Skin epidermis (tissue), 12 donors: Measurements from ENCODE around the gene ZNF83.
"Not testable (repeated sequence)": the region's sequence is repeated elsewhere in the genome, so short reads cannot be mapped to it uniquely, and the experiment has no call there.

ENCODE experiments used
- H3K27ac ChIP-seq, 21 experiments: fragments of 200-600 bp; sonication (generic) in 11 of 21; one replicate each; pipeline ENCODE4 v1.5.0; 2020; ENCODE audit warnings: mild to moderate bottlenecking in 3 of 21, inconsistent platforms in 2 of 21, moderate library complexity in 2 of 21
- H3K4me3 ChIP-seq, 7 experiments: fragments of 200-600 bp; sonication (generic) in 2 of 7; one replicate each; pipeline ENCODE4 v1.5.0; 2020; ENCODE audit warnings: inconsistent platforms in 2 of 7, mild to moderate bottlenecking in 2 of 7, moderate library complexity in 1 of 7

ZNF83 gene

DNA sequence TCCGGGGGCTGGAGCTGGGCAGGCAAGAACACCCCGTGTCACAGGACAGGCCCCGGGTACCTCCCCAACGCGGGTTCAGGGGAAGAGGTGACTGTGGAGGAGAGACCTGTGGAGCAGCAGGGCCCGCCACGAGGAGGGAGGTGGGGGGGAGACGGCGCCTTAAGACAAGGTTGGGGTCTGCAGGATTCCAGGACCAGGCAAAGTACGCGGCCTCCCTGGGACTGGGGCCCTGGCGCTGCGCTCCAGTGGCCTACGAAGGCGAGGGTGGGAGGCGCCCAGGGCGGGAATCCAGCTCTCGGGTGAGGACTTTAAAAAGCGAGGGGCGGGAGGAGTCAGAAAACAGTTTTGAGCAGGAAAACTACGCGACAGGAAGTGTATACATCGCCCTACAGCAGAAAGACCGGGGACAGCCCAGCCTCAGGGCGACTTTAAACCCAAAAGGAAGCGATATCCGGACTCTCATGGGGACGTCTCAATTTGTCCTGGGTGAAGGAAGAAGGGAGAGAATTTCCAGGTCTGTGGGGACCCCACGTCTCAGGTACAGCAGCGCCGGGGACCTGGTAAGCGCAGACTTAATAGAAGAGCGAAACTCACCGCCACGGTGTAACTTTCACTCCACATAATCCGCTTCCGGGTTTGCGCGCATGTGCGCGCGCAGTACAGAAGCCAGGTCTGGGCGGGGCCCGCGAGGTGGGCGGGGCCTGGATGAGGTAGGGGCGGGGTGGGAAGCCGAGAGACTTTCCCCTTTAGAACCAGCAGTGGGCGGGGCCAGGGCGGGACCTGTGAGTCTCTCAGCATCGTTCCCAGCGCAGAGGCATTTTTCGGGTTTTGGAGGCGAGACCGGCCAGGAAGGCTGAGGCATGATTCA lies at the start of gene ZNF83:
ZNF83 (minus strand) TSS at position 638 of the 868 bp plus-strand sequence.
- Histone ChIP-seq H3K27ac (peak within 1 kb of the TSS; percentile 73 to 96 (median 88)), H3K4me3 (peak within 1 kb of the TSS; percentile 56 to 77 (median 62))

DNA sequence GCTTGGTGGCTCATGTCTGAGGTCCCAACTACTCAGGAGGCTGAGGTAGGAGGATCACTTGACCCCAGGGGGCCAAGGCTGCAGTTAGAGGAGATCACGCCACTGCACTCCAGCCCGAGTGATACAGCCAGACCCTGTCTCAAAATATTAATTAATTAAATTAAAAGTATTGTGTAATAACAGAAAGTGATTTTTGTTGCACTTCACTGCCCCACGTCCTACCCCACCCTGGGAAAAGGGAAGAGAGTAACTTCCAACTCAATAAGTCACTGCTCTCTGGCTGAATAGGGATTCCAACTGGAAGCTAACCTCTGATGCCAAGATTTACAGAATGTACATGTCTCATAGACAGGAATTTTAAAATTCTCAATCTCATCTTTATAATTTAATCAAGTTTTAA lies 49.5 kb upstream of the ZNF83 start:
- no peak overlapping the region for H3K27ac ChIP-seq
- H3K4me3 ChIP-seq: no peak overlapping the region

DNA sequence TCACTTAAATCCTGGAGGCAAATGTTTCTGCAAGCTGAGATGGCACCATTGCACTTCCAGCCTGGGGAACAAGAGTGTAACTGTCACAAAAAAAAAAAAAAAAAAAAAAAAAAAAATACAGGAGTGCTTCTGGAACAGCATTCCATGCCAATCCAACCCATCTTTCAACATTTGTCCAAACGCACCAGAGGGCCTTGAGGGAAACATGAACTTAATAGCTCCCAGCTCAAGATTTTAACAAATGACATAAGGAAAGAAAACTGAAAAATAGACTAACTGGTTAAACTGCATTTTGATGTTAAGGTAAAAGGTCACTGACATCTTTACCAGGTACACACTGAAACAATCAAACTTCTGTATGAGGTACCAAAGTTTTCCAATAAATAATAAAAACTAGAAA lies 47.7 kb upstream of the ZNF83 start:
- Histone ChIP-seq H3K27ac (peak overlapping the region in 1 of 21 experiments; percentile 17), H3K4me3 (no peak overlapping the region)

DNA sequence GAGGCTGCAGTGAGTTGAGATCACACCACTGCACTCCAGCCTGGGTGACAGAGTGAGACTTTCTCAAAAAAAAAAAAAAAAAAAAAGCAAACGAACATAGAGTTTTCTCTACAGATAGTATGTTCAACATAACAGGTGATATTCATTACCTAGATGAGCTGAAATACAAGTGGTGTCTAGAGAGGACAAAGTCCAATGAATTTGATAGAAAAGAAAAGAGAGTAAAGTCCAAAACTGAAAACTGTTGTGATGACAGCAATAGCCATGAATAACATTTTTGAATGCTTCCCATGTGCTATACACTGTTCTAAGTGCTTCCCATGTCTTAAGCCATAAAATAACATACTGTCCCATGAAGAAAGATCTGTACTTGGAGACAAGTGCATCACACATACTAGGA lies 43.1 kb upstream of the ZNF83 start:
- not testable (repeated sequence) for H3K27ac ChIP-seq, H3K4me3 ChIP-seq

DNA sequence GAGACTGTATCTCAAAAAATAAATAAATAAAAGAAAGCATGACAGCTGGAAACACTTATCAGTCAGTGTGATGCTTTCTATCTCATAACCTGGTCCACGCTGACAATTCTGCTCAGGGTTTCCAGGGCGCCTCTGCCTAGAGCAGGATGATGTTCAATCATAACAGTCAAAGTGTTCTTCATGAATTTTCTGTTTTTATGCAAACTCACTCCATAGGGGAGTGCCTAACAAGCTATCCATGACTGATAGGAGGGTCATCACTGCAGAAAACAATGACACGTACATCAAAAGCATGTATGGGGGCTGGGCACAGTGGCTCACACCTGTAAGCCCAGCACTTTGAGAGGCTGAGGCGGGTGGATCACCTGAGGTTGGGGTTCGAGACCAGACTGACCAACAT lies 41.4 kb upstream of the ZNF83 start:
- no peak overlapping the region for H3K4me3 ChIP-seq
- H3K27ac ChIP-seq: no peak overlapping the region

DNA sequence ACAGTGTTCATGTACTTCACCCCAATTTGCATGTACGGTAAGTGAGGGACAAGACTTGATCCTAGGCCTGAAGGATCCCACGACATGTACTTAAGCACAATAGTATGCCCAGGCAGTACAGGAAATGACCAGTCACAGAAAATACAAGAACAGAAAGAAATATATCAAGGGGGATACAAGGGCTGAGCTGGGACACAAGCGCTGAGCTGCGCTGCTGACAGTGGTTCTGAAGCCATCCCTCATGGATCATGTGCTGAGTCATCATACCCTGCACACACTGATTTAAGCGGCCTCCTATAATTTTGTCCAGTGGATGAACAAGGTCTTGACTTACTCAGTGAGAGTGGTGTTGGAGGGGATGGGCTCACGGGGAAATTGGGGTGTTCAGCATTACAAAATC lies 37.1 kb upstream of the ZNF83 start:
- H3K4me3 ChIP-seq, H3K27ac ChIP-seq: not testable (repeated sequence)

DNA sequence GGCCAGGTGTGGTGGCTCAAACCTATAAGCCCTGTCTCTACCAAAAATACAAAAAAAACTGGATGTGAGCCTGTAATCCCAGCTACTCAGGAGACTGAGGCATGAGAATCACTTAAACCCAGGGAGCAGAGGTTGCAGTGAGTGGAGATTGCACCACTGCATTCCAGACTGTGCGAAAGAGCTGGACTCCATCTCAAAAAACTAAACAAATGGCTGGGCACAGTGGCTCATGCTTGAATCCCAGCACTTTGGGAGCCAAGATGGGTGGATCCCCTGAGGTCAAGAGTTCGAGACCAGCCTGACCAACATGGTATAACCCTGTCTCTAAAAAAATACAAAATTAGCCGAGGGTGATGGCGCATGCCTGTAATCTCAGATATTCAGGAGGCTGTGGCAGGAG lies 34.9 kb upstream of the ZNF83 start:
- Histone ChIP-seq H3K4me3 (no peak overlapping the region), H3K27ac (no peak overlapping the region)

DNA sequence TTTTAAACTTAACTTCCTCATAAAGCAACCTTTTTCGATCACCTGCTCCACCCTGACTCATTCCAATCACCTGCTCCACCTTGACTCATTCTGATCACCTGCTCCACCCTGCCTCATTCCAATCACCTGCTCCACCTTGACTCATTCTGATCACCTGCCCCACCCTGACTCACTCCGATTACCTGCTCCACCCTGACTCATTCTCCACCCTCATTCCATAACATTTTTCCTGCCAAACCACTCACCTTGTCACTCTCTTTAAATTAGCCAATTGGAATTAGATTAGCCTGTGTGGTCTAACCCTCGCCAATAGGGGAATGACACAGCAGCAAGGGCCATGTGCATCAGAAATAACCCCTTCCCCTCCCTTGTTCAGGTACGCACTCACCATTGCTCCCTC lies 31.9 kb upstream of the ZNF83 start:
- no peak overlapping the region for H3K27ac ChIP-seq
- no peak overlapping the region for H3K4me3 ChIP-seq

DNA sequence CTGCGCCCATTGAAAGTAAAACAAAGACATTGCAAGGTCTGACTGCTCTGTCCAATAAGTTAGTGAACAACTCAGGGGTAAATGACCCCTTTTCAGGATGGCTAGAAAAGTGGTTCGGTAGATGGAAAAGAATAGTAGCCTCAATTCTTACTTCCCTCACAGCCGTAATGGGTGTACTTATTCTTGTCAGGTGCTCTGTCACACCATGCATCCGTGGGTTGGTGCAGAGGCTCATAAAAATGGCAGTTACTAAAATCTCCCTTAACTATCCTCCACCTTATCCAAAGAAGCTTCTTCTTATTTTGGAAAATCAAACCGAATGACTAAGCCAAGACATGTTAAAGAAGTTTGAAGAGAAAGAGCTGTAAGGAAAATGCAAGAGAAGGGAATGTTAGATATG lies 31.4 kb upstream of the ZNF83 start:
- H3K4me3 ChIP-seq: no peak overlapping the region
- no peak overlapping the region for H3K27ac ChIP-seq

DNA sequence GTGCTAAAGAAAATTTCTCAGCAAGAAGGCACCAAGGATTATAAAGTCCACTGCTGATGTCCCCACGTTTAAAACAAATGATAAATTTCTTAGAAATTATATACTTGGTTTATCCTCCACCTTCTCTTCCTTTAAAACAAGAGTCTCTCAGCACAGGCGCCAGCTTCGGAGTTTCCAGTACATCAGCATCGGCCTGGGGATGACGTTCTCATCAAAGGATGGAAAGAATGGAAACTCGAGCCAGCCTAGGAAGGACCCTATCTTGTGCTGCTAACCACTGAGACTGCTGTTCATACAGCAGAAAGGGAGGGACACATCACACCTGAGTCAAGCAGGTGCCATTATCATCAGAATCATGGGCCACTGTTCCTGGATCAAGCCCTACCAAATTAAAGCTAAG lies 29.8 kb upstream of the ZNF83 start:
- Histone ChIP-seq H3K27ac (no peak overlapping the region), H3K4me3 (no peak overlapping the region)

DNA sequence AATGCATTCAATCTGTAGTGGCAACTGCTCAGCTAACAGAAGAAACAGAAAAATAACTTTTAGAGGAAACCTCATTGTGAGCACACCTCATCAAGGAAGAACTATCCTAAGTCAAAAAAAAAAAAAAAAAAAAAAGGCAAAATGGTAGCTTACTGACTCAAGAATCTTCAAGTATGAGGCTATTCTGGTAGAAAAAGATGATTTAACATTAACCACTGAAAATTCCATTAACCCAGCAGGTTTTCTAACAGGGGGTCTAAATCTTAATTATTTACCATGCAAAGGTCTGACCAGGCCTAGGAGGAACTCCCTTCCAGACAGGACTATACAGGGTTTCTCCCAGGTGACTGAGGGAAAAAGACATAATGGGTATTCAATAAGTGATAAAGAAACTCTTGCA lies 28.4 kb upstream of the ZNF83 start:
- no peak overlapping the region for H3K27ac ChIP-seq
- no peak overlapping the region for H3K4me3 ChIP-seq

DNA sequence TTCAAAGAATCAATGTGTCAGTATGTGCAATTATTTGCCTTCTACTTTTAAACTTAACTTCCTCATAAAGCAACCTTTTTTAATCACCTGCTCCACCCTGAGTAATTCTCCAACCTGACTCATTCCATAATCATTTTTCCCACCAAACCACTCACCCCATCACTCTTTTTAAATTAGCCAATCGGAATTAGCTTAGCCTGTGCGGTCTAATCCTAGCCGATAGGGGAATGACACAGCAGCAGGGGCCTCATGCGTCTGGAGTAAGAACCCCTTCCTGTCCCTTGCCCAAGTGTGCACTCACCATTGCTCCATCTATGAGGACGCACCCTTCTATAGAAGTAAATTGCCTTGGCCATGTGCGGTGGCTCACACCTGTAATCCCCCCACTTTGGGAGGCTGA lies 27.4 kb upstream of the ZNF83 start:
- Histone ChIP-seq H3K4me3 (no peak overlapping the region), H3K27ac (no peak overlapping the region)

DNA sequence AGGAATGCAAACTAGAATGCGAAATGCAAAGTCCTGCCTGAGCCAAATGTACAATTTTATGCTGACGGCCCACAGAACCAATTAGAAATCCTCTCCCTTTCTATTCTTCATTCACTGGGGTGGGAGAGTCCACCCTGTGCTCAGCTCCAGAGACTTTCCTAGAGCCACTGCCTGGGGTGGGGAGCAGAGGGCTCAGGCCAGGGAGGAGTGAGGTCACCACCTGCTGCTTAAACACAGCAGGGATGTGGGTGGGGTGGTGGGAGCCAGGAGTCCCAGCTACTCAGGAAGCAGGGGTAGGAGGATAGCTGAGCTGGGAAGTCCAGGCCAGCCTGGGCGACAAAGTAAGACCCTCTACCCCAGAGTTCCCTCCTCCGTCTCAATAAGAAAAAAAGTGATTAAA lies 26.9 kb upstream of the ZNF83 start:
- Histone ChIP-seq H3K4me3 (no peak overlapping the region), H3K27ac (no peak overlapping the region)

DNA sequence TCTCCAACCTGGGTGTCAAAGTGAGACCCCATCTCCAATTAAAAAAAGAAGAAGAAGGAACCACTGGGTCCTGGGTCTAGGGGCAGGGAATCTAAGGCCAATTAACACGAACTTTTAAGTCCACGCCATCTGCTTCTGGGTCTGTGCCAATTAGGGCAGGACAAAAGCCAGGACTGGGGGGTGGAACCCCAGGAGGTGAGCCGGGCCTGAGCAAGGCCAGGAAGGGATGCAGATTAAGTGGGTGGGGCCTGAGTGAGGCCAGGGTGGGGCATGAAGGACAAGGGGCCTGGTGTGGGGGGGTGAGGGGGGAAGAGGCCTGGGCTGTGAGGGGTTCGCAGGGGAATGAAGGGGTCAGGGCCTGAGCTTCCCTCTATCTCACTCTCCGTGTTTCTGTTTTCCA lies 26.3 kb upstream of the ZNF83 start:
- Histone ChIP-seq H3K4me3 (no peak overlapping the region), H3K27ac (no peak overlapping the region)

DNA sequence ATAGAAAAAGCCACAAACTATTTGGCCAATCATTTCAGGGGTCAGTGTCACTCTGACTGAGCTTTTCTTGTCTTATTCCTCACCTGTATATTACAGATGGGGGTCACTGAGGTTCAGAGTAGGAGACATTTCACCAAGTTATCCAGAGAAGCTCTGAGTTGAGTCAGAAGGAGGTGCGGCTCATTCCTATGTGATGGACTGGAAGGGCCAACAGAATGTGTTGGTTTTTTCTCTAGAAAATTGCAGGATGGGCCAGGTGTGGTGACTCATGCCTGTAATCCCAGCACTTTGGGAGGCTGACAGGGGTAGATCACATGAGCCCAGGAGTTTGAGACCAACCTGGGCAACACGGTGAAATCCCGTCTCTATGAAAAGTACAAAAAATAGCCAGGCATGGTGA lies 24.5 kb upstream of the ZNF83 start:
- Histone ChIP-seq H3K4me3 (no peak overlapping the region), H3K27ac (no peak overlapping the region)

DNA sequence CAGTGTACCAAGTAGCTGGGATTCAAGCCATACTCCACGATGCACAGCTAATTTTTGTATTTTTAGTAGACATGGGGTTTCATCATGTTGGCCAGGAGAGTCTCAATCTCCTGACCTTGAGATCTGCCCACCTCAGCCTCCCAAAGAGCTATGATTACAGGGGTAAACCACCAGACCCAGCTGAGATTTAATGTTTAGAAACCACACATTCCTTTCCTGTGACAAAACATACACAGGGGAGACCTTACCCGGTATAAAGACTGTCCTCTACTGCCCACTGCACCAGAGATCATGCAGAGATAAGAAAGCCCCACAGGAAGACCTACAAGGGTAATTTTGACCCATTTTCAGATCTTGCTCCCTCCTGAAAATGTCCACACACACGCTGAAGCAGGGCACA lies 22.8 kb upstream of the ZNF83 start:
- H3K4me3 ChIP-seq: no peak overlapping the region
- H3K27ac ChIP-seq: no peak overlapping the region

DNA sequence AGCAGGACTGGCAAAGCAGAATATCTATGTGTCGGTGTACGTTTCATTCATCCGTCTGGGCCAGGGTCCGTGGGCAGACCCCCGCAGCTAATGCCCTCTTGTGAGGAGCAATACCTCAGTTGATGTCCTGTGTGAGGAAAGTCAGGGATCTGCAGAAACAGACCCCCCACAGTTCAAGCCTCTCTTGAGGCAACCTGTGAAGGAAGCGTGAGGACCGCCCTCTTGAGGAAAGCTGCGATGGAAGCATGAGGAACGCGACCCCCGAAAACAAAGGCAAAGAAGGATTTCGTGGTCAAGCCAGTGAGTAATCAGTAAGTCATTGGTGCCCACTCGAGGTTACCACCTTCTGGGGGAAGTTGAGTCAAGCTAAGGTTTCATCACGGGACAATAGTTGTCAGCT lies 20.9 kb upstream of the ZNF83 start:
- H3K4me3 ChIP-seq: no peak overlapping the region

DNA sequence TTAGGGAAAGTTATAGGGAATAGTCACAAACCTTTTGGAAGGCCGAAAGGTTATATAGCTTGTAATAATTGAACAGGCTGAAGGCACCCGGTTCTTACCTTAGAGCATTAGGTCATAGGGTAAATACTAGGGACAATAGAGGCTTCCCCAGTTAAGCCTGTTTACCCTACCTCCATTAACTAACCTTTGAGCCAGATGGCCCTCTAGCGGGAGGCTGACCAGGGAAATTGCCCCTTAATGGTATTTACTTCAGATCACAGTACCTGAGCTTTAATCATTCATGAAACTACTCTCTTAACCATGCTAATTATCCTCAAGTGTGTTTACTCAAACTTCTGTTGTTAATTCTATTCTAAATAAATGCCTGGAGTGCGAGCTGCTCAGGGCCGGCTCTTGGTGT lies 20.4 kb upstream of the ZNF83 start:
- H3K4me3 ChIP-seq: no peak overlapping the region
- no peak overlapping the region for H3K27ac ChIP-seq

More for the DNA sequence above, 20.9 kb upstream of the ZNF83 start:
- no peak overlapping the region for H3K27ac ChIP-seq

DNA sequence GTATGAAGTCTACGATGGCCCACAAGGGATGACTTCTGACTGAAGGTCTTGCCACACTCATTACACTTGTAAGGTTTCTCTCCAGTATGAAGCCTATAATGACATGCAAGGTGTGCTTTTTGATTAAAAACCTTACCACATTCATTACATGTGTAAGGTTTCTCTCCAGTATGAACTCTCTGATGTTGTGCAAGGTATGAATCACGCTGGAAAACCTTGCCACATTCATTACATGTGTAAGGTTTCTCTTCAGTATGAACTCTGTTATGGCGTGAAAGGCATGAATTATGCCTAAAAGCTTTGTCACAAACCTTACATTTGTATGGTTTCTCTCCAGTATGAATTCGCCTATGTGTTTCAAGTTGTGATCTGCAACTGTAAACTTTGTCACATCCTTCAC lies 15.0 kb upstream of the ZNF83 start:
- Histone ChIP-seq H3K4me3 (no peak overlapping the region), H3K27ac (no peak overlapping the region)

DNA sequence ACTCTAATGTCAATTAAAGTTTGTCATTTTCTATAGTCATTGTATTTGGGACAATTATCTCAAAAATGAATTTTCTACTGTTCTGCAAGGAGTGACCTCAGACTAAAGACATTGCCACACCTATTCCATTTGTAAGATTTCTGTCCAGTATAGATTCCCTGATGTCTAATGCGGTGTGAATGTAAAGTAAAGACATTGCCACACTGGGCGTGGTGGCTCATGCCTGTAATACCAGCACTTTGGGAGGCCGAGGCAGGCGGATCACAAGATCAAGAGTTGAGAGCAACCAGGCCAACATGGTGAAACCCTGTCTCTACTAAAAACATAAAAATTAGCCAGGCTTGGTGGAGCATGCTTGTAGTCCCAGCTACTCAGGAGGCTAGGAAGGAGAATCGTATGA lies 13.8 kb upstream of the ZNF83 start:
- Histone ChIP-seq H3K27ac (no peak overlapping the region), H3K4me3 (no peak overlapping the region)

DNA sequence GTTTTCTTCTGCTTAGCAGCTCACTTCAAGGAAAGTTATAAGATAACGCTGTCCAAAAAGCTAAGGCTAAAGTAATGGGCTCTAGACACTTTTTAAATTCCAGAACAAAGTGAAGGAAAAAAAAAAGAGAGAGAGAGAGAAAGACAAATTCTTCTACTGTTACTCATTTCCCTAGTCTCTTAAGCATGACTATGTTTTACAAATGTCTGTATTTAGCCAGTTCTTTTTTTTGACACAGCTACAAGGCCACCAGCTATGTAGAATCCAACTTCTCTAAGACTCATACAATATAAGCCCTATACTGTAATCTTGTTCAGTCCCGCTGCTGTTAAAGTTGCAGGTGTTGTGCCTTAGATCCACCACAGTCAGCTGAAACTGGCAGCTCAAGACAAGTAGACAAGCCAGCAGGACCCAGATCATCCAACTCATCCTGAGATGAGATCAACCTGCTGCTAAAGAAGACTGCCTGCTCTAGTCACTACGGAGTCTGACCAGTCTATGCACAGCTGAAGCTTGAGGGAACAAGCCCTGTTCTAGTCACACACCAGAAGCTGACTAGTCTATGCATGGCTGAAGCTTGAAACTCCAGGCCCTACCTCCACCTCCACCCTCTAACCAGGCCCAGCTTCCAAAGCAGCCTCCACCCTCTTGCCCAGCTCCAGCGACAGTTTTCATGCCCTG lies 10.3 kb upstream of the ZNF83 start:
- Histone ChIP-seq H3K27ac (peak overlapping the region in 1 of 21 experiments; percentile 38), H3K4me3 (no peak overlapping the region)
